ENCODE measurements around the gene CCDC127.

GRCh38 chr5:223791-224190, 5.8 kb upstream of the CCDC127 start:
- TF ChIP-seq CTCF (IDR thresholded peaks at IDR 0.05): no peak
- TF ChIP-seq POLR2A (IDR thresholded peaks at IDR 0.05): no peak
